ENCODE data around the gene MIA. TPM values are rescaled to one million over a fixed set of nuclear protein-coding genes. Genes with fewer than 3 reads are reported as not detected.

Gene MIA
- total and polyA plus RNA-seq, 9 of the 15 experiments (the other 6 are each of a cell fraction or from before 2014, with no cell fraction given) = 0.21 TPM; not detected in 8

DNA sequence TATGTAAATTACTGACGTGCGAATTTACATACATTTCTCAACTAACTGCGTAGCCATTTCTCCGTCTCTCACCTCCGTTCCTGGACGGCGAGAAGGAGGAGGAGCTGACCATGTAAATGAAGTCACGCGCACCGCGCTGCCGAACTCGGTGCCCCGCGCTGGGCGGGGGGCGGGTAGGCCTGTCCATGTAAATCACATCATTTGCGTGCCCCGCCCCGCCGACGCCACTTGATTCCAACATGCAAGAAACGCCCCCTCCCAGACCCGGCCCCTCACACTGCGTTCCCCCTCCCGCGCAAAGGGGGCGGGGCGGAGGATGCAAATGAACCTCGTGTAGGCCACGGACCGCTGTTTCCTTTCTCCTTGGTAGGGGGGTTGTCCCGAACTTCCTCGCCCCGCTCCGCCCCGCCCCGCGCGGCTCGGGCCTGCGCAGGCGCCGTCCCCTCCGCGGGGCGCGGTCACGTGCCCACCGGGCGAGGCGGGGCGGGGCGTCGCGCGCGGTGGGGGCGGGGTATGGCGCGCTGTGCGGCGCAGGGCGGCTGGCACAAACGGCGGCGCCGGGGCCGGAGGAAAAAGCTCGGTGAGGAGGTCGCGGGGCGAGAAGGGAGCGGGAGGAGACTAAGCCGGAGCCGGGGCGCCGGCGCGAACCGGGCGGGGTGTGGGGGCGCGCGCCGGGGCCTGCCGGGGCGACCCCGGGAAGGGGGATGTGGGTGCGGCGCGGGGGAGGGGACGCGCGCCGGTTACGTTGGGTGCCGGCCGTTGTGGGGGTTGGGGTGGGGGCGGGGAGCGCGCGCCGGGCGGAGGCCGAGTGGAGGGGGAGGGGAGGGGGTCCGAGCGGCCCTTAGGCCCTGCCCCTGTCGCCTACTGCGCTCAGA, 23.6 kb downstream of the MIA start, which contains the start of gene EGLN2 (continued):
- TF ChIP-seq ZNF668 (CRISPR knock-in tag; IDR thresholded peaks at IDR 0.05) = no peak
- TF ChIP-seq ZNF778 (CRISPR knock-in tag; IDR thresholded peaks at IDR 0.05) = no peak
- no peak for TF ChIP-seq SMAD2 (IDR thresholded peaks at IDR 0.05; ENCODE audit: low read depth, low read length)
- TF ChIP-seq, protein P1, sequence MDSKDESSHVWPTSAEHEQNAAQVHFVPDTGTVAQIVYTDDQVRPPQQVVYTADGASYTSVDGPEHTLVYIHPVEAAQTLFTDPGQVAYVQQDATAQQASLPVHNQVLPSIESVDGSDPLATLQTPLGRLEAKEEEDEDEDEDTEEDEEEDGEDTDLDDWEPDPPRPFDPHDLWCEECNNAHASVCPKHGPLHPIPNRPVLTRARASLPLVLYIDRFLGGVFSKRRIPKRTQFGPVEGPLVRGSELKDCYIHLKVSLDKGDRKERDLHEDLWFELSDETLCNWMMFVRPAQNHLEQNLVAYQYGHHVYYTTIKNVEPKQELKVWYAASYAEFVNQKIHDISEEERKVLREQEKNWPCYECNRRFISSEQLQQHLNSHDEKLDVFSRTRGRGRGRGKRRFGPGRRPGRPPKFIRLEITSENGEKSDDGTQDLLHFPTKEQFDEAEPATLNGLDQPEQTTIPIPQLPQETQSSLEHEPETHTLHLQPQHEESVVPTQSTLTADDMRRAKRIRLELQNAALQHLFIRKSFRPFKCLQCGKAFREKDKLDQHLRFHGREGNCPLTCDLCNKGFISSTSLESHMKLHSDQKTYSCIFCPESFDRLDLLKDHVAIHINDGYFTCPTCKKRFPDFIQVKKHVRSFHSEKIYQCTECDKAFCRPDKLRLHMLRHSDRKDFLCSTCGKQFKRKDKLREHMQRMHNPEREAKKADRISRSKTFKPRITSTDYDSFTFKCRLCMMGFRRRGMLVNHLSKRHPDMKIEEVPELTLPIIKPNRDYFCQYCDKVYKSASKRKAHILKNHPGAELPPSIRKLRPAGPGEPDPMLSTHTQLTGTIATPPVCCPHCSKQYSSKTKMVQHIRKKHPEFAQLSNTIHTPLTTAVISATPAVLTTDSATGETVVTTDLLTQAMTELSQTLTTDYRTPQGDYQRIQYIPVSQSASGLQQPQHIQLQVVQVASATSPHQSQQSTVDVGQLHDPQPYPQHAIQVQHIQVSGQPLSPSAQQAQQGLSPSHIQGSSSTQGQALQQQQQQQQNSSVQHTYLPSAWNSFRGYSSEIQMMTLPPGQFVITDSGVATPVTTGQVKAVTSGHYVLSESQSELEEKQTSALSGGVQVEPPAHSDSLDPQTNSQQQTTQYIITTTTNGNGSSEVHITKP (IDR thresholded peaks at IDR 0.05; ENCODE audit: partially characterized antibody) = peak; percentile 54
- no peak for TF ChIP-seq TFAM (CRISPR knock-in tag; conservative IDR thresholded peaks at IDR 0.05)
- TF ChIP-seq, protein P2, sequence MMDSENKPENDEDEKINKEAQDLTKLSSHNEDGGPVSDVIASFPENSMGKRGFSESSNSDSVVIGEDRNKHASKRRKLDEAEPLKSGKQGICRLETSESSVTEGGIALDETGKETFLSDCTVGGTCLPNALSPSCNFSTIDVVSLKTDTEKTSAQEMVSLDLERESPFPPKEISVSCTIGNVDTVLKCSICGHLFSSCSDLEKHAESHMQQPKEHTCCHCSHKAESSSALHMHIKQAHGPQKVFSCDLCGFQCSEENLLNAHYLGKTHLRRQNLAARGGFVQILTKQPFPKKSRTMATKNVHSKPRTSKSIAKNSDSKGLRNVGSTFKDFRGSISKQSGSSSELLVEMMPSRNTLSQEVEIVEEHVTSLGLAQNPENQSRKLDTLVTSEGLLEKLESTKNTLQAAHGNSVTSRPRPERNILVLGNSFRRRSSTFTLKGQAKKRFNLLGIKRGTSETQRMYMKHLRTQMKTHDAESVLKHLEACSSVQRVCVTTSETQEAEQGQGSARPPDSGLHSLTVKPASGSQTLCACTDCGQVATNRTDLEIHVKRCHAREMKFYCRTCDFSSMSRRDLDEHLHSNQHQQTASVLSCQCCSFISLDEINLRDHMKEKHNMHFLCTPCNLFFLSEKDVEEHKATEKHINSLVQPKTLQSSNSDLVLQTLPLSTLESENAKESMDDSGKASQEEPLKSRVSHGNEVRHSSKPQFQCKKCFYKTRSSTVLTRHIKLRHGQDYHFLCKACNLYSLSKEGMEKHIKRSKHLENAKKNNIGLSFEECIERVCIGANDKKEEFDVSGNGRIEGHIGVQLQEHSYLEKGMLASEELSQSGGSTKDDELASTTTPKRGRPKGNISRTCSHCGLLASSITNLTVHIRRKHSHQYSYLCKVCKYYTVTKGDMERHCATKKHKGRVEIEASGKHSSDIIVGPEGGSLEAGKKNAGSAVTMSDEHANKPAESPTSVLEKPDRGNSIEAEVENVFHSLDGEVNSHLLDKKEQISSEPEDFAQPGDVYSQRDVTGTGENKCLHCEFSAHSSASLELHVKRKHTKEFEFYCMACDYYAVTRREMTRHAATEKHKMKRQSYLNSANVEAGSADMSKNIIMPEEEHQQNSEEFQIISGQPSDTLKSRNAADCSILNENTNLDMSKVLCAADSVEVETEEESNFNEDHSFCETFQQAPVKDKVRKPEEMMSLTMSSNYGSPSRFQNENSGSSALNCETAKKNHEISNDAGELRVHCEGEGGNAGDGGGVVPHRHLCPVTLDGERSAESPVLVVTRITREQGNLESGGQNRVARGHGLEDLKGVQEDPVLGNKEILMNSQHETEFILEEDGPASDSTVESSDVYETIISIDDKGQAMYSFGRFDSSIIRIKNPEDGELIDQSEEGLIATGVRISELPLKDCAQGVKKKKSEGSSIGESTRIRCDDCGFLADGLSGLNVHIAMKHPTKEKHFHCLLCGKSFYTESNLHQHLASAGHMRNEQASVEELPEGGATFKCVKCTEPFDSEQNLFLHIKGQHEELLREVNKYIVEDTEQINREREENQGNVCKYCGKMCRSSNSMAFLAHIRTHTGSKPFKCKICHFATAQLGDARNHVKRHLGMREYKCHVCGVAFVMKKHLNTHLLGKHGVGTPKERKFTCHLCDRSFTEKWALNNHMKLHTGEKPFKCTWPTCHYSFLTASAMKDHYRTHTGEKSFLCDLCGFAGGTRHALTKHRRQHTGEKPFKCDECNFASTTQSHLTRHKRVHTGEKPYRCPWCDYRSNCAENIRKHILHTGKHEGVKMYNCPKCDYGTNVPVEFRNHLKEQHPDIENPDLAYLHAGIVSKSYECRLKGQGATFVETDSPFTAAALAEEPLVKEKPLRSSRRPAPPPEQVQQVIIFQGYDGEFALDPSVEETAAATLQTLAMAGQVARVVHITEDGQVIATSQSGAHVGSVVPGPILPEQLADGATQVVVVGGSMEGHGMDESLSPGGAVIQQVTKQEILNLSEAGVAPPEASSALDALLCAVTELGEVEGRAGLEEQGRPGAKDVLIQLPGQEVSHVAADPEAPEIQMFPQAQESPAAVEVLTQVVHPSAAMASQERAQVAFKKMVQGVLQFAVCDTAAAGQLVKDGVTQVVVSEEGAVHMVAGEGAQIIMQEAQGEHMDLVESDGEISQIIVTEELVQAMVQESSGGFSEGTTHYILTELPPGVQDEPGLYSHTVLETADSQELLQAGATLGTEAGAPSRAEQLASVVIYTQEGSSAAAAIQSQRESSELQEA (IDR thresholded peaks at IDR 0.05; ENCODE audit: low read depth) = no peak
- no peak for TF ChIP-seq HNRNPL (IDR thresholded peaks at IDR 0.05; ENCODE audit: low read depth, low read length)
- TF ChIP-seq ERF (CRISPR knock-in tag; IDR thresholded peaks at IDR 0.05) = no peak
- TF ChIP-seq SMAD4 (CRISPR knock-in tag; conservative IDR thresholded peaks at IDR 0.05) = no peak

Measured in K562 (cell line).